Panc1 (cell line): ENCODE data around the gene KRTAP10-10. TPM values are rescaled to one million over a fixed set of nuclear protein-coding genes. Genes with fewer than 3 reads are reported as not detected.
"Not testable (repeated sequence)": the region's sequence is repeated elsewhere in the genome, so short reads cannot be mapped to it uniquely, and the experiment has no call there.

Experiments
- ATAC-seq: fragments of 200-7000 bp; cut with Tn5 transposase; 2 replicates; pipeline ENCODE4 v1.9.1; 2020; ENCODE audit warnings: mild to moderate bottlenecking, moderate library complexity
- BruUV-seq: library from RNA; stranded (reverse); fragments of 400-500 nt; replicated peaks from 2 replicates; lab custom pipeline; 2021; lab: Mats Ljungman, UMichigan
- CTCF ChIA-PET: fragments of 300-600 bp; sonication (Branson Sonifier 250); formaldehyde crosslinking; loops from one replicate; lab custom pipeline; 2022; ENCODE audit warnings: antibody characterized with exemption; lab: Charles Lee
- POLR2A ChIA-PET: fragments of 300-600 bp; sonication (Branson Sonifier 250); formaldehyde crosslinking; loops from one replicate; lab custom pipeline; 2022; ENCODE audit warnings: antibody characterized with exemption; lab: Charles Lee
- DNase-seq: peaks from one replicate; pipeline ENCODE4 v3.0.0-alpha.2; 2010; ENCODE audit warnings: low read depth, low spot score
- H3K27ac ChIP-seq: 2 replicates; pipeline ENCODE4 v1.5.1; 2011; ENCODE audit warnings: mild to moderate bottlenecking, low read length, inconsistent platforms
- H3K27me3 ChIP-seq: fragments of 200-500 bp; sonication (Bioruptor generic); 2 replicates; pipeline ENCODE4 v1.6.0; 2014; ENCODE audit warnings: low read length, inconsistent platforms; ENCODE audit not compliant: control insufficient read depth, insufficient read depth
- H3K36me3 ChIP-seq: fragments of 200-500 bp; sonication (Bioruptor generic); 2 replicates; pipeline ENCODE4 v1.5.1; 2014; ENCODE audit warnings: inconsistent platforms, mild to moderate bottlenecking, low read length, moderate library complexity; ENCODE audit not compliant: control insufficient read depth, insufficient read depth
- H3K4me1 ChIP-seq: 2 replicates; pipeline ENCODE4 v1.5.1; 2011; ENCODE audit warnings: inconsistent platforms, mild to moderate bottlenecking, low read length, moderate library complexity; ENCODE audit not compliant: control insufficient read depth, insufficient read depth
- H3K4me3 ChIP-seq, 2 experiments: 2 replicates each; pipeline ENCODE4 v1.5.1; 2011 to 2012; ENCODE audit warnings: low read depth in 2 of 2, low read length in 2 of 2, mild to moderate bottlenecking in 2 of 2, inconsistent platforms in 1 of 2, moderate library complexity in 1 of 2
- H3K9me3 ChIP-seq: fragments of 200-500 bp; sonication (Bioruptor generic); 2 replicates; pipeline ENCODE4 v1.5.1; 2014; ENCODE audit warnings: low read depth, mild to moderate bottlenecking, inconsistent platforms, low read length, moderate library complexity; ENCODE audit not compliant: control insufficient read depth, insufficient read depth
- SIN3A ChIP-seq: IDR thresholded peaks from 2 replicates; pipeline ENCODE4 v1.6.1; 2012; ENCODE audit warnings: low read depth, mild to moderate bottlenecking, low read length, moderate library complexity, borderline replicate concordance; ENCODE audit not compliant: insufficient read depth
- TCF7L2 ChIP-seq: IDR thresholded peaks from 2 replicates; pipeline ENCODE4 v1.6.1; 2011; ENCODE audit warnings: mild to moderate bottlenecking, low read depth, low read length, inconsistent platforms
- in situ Hi-C: cut with HindIII; loops from 2 replicates; pipeline ENCODE4 v1.10.0; 2016; ENCODE audit warnings: low sequenced_read_pairs, low pct_unique_long_range_greater_than_20kb
- intact Hi-C: fragments of 100-400 bp; cut with micrococcal nuclease; formaldehyde crosslinking; loops from one replicate; pipeline ENCODE4 v1.10.0; 2022; ENCODE audit not compliant: unreplicated experiment
- total RNA-seq: library from RNA; stranded (reverse); gene quantifications from one replicate; pipeline ENCODE4 v1.2.1, GENCODE V29; 2021; ENCODE audit not compliant: unreplicated experiment
- TF ChIP-seq, protein P1 (sequence below): fragments of 450-650 bp; IDR thresholded peaks from 2 replicates; pipeline ENCODE4 v1.5.1; 2017; ENCODE audit warnings: mild to moderate bottlenecking
- TF ChIP-seq, protein P2 (sequence below), 2 experiments: IDR thresholded peaks; 2 replicates each; pipeline ENCODE4 v1.6.1; 2011 to 2012; ENCODE audit warnings: low read depth in 2 of 2, control low read depth in 1 of 2, low read length in 1 of 2, mild to moderate bottlenecking in 1 of 2, moderate library complexity in 1 of 2; ENCODE audit not compliant: insufficient read depth in 1 of 2

The KRTAP10-10 gene
- total RNA-seq, 1 experiment from 2014 or later = not detected

- TF ChIP-seq, protein P1, sequence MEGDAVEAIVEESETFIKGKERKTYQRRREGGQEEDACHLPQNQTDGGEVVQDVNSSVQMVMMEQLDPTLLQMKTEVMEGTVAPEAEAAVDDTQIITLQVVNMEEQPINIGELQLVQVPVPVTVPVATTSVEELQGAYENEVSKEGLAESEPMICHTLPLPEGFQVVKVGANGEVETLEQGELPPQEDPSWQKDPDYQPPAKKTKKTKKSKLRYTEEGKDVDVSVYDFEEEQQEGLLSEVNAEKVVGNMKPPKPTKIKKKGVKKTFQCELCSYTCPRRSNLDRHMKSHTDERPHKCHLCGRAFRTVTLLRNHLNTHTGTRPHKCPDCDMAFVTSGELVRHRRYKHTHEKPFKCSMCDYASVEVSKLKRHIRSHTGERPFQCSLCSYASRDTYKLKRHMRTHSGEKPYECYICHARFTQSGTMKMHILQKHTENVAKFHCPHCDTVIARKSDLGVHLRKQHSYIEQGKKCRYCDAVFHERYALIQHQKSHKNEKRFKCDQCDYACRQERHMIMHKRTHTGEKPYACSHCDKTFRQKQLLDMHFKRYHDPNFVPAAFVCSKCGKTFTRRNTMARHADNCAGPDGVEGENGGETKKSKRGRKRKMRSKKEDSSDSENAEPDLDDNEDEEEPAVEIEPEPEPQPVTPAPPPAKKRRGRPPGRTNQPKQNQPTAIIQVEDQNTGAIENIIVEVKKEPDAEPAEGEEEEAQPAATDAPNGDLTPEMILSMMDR = no peak
- no peak for TF ChIP-seq TCF7L2
These were observed 46.9 kb downstream of the KRTAP10-10 start for GRCh38 chr21:44684077-44684476.

DNA sequence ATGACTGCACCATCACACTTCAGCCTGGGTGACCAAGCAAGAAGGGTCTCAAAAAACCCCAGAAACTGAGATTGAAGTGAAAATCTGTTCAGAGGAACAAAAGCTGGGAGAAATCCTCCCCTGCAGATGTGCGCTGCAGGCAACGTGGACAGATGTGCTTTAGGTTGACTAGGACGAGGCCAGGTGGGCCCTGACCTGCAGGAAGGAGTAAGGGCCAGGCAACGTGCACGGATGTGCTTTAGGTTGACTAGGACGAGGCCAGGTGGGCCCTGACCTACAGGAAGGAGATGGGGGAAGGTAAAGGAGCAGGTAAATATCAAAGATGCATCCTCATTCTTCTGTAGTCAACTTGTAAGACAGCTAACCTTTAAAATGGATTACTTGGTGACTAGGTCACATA lies 47.3 kb downstream of the KRTAP10-10 start:
- DNase-seq (no peak), ATAC-seq (no peak)
- no TSS peak for BruUV-seq
- POLR2A ChIA-PET = no interaction called here
- CTCF ChIA-PET = no interaction called here
- in situ Hi-C loops = no loop called here
- intact Hi-C loops = no loop called here
- H3K27ac ChIP-seq = no peak overlapping the region
- no peaks in the 10 kb centered on the region for H3K27me3 ChIP-seq
- no peaks in the 10 kb centered on the region for H3K36me3 ChIP-seq
- no peaks in the 10 kb centered on the region for H3K9me3 ChIP-seq
- no peak overlapping the region for H3K4me3 ChIP-seq
- TF ChIP-seq SIN3A = no peak
- TF ChIP-seq, protein P2, sequence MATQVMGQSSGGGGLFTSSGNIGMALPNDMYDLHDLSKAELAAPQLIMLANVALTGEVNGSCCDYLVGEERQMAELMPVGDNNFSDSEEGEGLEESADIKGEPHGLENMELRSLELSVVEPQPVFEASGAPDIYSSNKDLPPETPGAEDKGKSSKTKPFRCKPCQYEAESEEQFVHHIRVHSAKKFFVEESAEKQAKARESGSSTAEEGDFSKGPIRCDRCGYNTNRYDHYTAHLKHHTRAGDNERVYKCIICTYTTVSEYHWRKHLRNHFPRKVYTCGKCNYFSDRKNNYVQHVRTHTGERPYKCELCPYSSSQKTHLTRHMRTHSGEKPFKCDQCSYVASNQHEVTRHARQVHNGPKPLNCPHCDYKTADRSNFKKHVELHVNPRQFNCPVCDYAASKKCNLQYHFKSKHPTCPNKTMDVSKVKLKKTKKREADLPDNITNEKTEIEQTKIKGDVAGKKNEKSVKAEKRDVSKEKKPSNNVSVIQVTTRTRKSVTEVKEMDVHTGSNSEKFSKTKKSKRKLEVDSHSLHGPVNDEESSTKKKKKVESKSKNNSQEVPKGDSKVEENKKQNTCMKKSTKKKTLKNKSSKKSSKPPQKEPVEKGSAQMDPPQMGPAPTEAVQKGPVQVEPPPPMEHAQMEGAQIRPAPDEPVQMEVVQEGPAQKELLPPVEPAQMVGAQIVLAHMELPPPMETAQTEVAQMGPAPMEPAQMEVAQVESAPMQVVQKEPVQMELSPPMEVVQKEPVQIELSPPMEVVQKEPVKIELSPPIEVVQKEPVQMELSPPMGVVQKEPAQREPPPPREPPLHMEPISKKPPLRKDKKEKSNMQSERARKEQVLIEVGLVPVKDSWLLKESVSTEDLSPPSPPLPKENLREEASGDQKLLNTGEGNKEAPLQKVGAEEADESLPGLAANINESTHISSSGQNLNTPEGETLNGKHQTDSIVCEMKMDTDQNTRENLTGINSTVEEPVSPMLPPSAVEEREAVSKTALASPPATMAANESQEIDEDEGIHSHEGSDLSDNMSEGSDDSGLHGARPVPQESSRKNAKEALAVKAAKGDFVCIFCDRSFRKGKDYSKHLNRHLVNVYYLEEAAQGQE (IDR thresholded peaks at IDR 0.05; ENCODE audit: insufficient read depth in 1 of 2, low read depth in 2 of 2, low read length in 1 of 2) = no peak
- TF ChIP-seq, protein P1 = no peak
- no peaks in the 10 kb centered on the region for H3K4me1 ChIP-seq

More at GRCh38 chr21:44684077-44684476, 46.9 kb downstream of the KRTAP10-10 start:
- POLR2A ChIA-PET = no interaction called here
- intact Hi-C loops (no loop called here), in situ Hi-C loops (no loop called here)
- BruUV-seq = no TSS peak
- no peak for DNase-seq
- CTCF ChIA-PET = no interaction called here
- Histone ChIP-seq H3K9me3 (no peaks in the 10 kb centered on the region), H3K27me3 (no peaks in the 10 kb centered on the region), H3K27ac (no peak overlapping the region), H3K4me1 (no peaks in the 10 kb centered on the region), H3K4me3 (no peak overlapping the region), H3K36me3 (no peaks in the 10 kb centered on the region)
- no peak for ATAC-seq

DNA sequence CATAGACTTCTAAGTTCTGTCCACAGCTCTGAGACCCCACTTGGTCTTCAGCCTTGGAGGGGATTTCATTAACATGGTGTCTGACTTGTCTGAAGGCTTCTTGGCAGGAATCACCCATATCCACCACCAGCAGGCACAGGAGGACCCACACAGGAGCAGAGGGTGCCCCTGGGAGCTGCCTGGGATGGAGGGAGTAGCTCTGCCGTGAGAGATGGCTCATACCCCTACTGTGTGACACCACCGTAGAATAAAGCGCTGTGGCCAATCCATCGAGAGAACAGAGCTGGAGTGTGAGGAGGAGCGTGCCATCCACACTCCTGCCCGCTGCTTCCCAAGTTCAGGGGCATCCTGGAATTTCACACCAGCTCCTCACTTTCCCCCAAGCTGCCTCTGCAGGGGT lies 47.9 kb downstream of the KRTAP10-10 start:
- H3K9me3 ChIP-seq, H3K36me3 ChIP-seq, CTCF ChIA-PET, H3K27me3 ChIP-seq, H3K4me3 ChIP-seq, intact Hi-C loops, H3K27ac ChIP-seq, H3K4me1 ChIP-seq, in situ Hi-C loops, DNase-seq, BruUV-seq, POLR2A ChIA-PET, ATAC-seq: not testable (repeated sequence)
